B cell (primary cell): ENCODE data around the gene MIOX.

Experiments
- EZH2 ChIP-seq: IDR thresholded peaks from 2 replicates; pipeline ENCODE4 v1.6.1; 2012; ENCODE audit warnings: borderline replicate concordance, low read depth, mild to moderate bottlenecking, moderate library complexity, low read length; ENCODE audit not compliant: insufficient read depth, poor library complexity, severe bottlenecking
- TF ChIP-seq, protein P1 (sequence below): fragments of 200-600 bp; IDR thresholded peaks from one replicate; pipeline ENCODE4 v1.8.0; 2022; ENCODE audit warnings: antibody characterized with exemption, mild to moderate bottlenecking

DNA sequence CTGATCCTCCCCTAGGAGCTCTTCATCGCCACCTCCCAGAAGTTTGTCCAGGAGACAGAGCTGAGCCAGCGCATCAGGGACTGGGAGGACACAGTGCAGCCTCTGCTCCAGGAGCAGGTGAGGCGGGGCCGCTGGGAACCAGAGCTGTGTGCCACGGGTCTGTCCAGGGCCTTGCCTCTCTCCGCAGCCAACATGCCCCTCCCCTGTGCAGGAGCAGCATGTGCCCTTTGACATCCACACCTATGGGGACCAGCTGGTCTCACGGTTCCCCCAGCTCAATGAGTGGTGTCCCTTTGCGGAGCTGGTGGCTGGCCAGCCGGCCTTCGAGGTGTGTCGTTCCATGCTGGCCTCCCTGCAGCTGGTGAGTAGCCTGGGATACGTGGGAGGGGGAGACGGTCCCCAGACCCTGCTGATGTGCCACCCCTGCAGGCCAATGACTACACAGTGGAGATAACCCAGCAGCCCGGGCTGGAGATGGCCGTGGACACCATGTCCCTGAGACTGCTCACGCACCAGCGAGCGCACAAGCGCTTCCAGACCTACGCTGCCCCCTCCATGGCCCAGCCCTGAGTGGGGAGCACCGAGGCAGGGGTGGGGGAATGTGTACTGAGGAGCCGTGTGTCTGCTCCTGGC is 36.3 kb downstream of the MIOX start:
- TF ChIP-seq, protein P1, sequence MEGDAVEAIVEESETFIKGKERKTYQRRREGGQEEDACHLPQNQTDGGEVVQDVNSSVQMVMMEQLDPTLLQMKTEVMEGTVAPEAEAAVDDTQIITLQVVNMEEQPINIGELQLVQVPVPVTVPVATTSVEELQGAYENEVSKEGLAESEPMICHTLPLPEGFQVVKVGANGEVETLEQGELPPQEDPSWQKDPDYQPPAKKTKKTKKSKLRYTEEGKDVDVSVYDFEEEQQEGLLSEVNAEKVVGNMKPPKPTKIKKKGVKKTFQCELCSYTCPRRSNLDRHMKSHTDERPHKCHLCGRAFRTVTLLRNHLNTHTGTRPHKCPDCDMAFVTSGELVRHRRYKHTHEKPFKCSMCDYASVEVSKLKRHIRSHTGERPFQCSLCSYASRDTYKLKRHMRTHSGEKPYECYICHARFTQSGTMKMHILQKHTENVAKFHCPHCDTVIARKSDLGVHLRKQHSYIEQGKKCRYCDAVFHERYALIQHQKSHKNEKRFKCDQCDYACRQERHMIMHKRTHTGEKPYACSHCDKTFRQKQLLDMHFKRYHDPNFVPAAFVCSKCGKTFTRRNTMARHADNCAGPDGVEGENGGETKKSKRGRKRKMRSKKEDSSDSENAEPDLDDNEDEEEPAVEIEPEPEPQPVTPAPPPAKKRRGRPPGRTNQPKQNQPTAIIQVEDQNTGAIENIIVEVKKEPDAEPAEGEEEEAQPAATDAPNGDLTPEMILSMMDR = no peak
- no peak for TF ChIP-seq EZH2
